ENCODE measurements around the gene GALNTL6. TPM values are rescaled to one million over a fixed set of nuclear protein-coding genes. Genes with fewer than 3 reads are reported as not detected.

Gene GALNTL6
- polyA plus RNA-seq, 1 donor (not counting 4 experiments of a cell fraction or from before 2014, with no cell fraction given), result not detected

DNA sequence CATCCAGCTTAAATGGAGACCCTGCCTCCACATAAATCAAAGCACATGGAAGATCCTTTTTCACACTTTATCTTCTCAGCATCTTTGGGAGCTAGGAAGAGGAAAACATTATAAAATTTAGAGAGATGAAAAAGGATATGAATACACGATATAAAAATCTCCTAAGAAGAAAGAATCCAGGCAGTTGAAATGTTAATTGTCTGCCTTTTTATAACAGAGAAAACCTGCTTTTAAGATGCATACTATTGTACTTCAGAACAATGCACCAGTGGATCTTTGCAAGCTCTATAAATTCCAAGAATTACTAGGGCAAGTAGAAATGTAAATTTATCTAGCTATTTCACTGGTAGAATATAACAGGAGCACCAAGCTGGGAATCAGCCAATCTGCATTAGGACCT, 1055.1 kb downstream of the GALNTL6 start:
- Histone ChIP-seq H3K79me2 (ENCODE audit: control insufficient read depth, insufficient read depth, low read length) (no peaks in the 10 kb centered on the region), H2AFZ (ENCODE audit: control insufficient read depth, low read length) (no peak overlapping the region)
- dilution Hi-C loops (cut with MboI; ENCODE audit: extremely low pct_ligation_motif_present, low sequenced_read_pairs), result no loop called here

GRCh38 chr4:172869621-172870268, 1056.5 kb downstream of the GALNTL6 start:
- H3K9me3 ChIP-seq (ENCODE audit: control insufficient read depth, low read depth, low read length), result no peaks in the 10 kb centered on the region
- H3K36me3 ChIP-seq (ENCODE audit: control insufficient read depth in 2 of 2, extremely low read depth in 1 of 2, insufficient read depth in 2 of 2, low read length in 2 of 2), result no peaks in the 10 kb centered on the region
- no peak overlapping the region for H3K4me3 ChIP-seq (ENCODE audit: control insufficient read depth in 2 of 3, extremely low read depth in 1 of 3, insufficient read depth in 2 of 3, low read depth in 1 of 3, low read length in 3 of 3)
- dilution Hi-C loops (cut with MboI; ENCODE audit: extremely low pct_ligation_motif_present, low sequenced_read_pairs), result no loop called here
- H3K27ac ChIP-seq (ENCODE audit: control insufficient read depth, insufficient read depth, low read length), result no peak overlapping the region
- DNase-seq (ENCODE audit: low read depth, low spot score) (no peak), FAIRE-seq (no peak)
- H3K27me3 ChIP-seq (ENCODE audit: control insufficient read depth, extremely low read depth, insufficient read depth, low read length), result no peaks in the 10 kb centered on the region
- H2AFZ ChIP-seq (ENCODE audit: control insufficient read depth, low read length), result no peak overlapping the region
- no peaks in the 10 kb centered on the region for H4K20me1 ChIP-seq (ENCODE audit: control insufficient read depth, extremely low read depth, insufficient read depth, low read length)
- no peak for TF ChIP-seq EZH2 (IDR thresholded peaks at IDR 0.05; ENCODE audit: low read length)
- TF ChIP-seq, protein P1, sequence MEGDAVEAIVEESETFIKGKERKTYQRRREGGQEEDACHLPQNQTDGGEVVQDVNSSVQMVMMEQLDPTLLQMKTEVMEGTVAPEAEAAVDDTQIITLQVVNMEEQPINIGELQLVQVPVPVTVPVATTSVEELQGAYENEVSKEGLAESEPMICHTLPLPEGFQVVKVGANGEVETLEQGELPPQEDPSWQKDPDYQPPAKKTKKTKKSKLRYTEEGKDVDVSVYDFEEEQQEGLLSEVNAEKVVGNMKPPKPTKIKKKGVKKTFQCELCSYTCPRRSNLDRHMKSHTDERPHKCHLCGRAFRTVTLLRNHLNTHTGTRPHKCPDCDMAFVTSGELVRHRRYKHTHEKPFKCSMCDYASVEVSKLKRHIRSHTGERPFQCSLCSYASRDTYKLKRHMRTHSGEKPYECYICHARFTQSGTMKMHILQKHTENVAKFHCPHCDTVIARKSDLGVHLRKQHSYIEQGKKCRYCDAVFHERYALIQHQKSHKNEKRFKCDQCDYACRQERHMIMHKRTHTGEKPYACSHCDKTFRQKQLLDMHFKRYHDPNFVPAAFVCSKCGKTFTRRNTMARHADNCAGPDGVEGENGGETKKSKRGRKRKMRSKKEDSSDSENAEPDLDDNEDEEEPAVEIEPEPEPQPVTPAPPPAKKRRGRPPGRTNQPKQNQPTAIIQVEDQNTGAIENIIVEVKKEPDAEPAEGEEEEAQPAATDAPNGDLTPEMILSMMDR (optimal IDR thresholded peaks at IDR 0.05 in 1 of 3, IDR thresholded peaks at IDR 0.05 in 1 of 3, conservative IDR thresholded peaks at IDR 0.05 in 1 of 3; ENCODE audit: extremely low read depth in 1 of 3, insufficient read depth in 2 of 3, low read length in 3 of 3), result no peak
- no peak overlapping the region for H3K4me2 ChIP-seq (ENCODE audit: control insufficient read depth, extremely low read depth, insufficient read depth, low read depth, low read length)
- H3K79me2 ChIP-seq (ENCODE audit: control insufficient read depth, insufficient read depth, low read length), result no peaks in the 10 kb centered on the region
- no peaks in the 10 kb centered on the region for H3K4me1 ChIP-seq (ENCODE audit: control insufficient read depth, extremely low read depth, insufficient read depth, low read length)
- no peak overlapping the region for H3K9ac ChIP-seq (ENCODE audit: control insufficient read depth, extremely low read depth, insufficient read depth, low read length)
- no peaks in the 10 kb centered on the region for H3K9me1 ChIP-seq (ENCODE audit: control insufficient read depth, extremely low read depth, insufficient read depth, low read length)

More for the DNA sequence above, 1055.1 kb downstream of the GALNTL6 start:
- Histone ChIP-seq H3K4me1 (ENCODE audit: control insufficient read depth, extremely low read depth, insufficient read depth, low read length) (no peaks in the 10 kb centered on the region), H3K9me3 (ENCODE audit: control insufficient read depth, low read depth, low read length) (no peaks in the 10 kb centered on the region), H4K20me1 (ENCODE audit: control insufficient read depth, extremely low read depth, insufficient read depth, low read length) (no peaks in the 10 kb centered on the region), H3K4me3 (ENCODE audit: control insufficient read depth in 2 of 3, extremely low read depth in 1 of 3, insufficient read depth in 2 of 3, low read depth in 1 of 3, low read length in 3 of 3) (no peak overlapping the region), H3K4me2 (ENCODE audit: control insufficient read depth, extremely low read depth, insufficient read depth, low read depth, low read length) (no peak overlapping the region), H3K27me3 (ENCODE audit: control insufficient read depth, extremely low read depth, insufficient read depth, low read length) (no peaks in the 10 kb centered on the region), H3K9ac (ENCODE audit: control insufficient read depth, extremely low read depth, insufficient read depth, low read length) (no peak overlapping the region), H3K9me1 (ENCODE audit: control insufficient read depth, extremely low read depth, insufficient read depth, low read length) (no peaks in the 10 kb centered on the region), H3K36me3 (ENCODE audit: control insufficient read depth in 2 of 2, extremely low read depth in 1 of 2, insufficient read depth in 2 of 2, low read length in 2 of 2) (no peaks in the 10 kb centered on the region), H3K27ac (ENCODE audit: control insufficient read depth, insufficient read depth, low read length) (no peak overlapping the region)
- no peak for DNase-seq (ENCODE audit: low read depth, low spot score)
- no peak for FAIRE-seq
- no peak for TF ChIP-seq EZH2 (IDR thresholded peaks at IDR 0.05; ENCODE audit: low read length)
- TF ChIP-seq, protein P1 (optimal IDR thresholded peaks at IDR 0.05 in 1 of 3, IDR thresholded peaks at IDR 0.05 in 1 of 3, conservative IDR thresholded peaks at IDR 0.05 in 1 of 3; ENCODE audit: extremely low read depth in 1 of 3, insufficient read depth in 2 of 3, low read length in 3 of 3), result no peak

Measured in keratinocyte (primary cell).